GM12878 (cell line): ENCODE results near the gene EIF2B5. TPM values are rescaled to one million over a fixed set of nuclear protein-coding genes. Genes with fewer than 3 reads are reported as not detected.
A peak's percentile ranks its signal among the peaks of the same experiment; 100 is the strongest.

ENCODE experiments used
- ATF2 ChIP-seq: IDR thresholded peaks from 2 replicates; pipeline ENCODE4 v1.6.1; 2012; ENCODE audit warnings: low read length, inconsistent platforms
- BMI1 ChIP-seq: fragments of 450-650 bp; IDR thresholded peaks from 2 replicates; pipeline ENCODE4 v1.6.1; 2016; ENCODE audit warnings: mild to moderate bottlenecking, moderate library complexity, borderline replicate concordance
- CBX5 ChIP-seq: sonication (generic); IDR thresholded peaks from 2 replicates; pipeline ENCODE4 v1.6.1; 2016; ENCODE audit warnings: low read depth, moderate library complexity, mild to moderate bottlenecking, inconsistent platforms
- CREM ChIP-seq: IDR thresholded peaks from 2 replicates; pipeline ENCODE4 v1.6.1; 2014; ENCODE audit warnings: antibody characterized with exemption, low read depth
- EP300 ChIP-seq, 2 experiments: fragments of 150-350 bp in 1 of 2; IDR thresholded peaks; 2 replicates each; pipeline ENCODE4 v1.6.1; 2011 to 2012; ENCODE audit warnings: low read depth in 2 of 2, low read length in 2 of 2, borderline replicate concordance in 1 of 2, improper control_type of control experiment in 1 of 2, inconsistent platforms in 1 of 2; ENCODE audit not compliant: control insufficient read depth in 1 of 2
- ESRRA ChIP-seq: IDR thresholded peaks from 2 replicates; pipeline ENCODE4 v1.6.1; 2012; ENCODE audit warnings: mild to moderate bottlenecking, low read length, improper control_type of control experiment
- JUNB ChIP-seq: IDR thresholded peaks from 2 replicates; pipeline ENCODE4 v1.6.1; 2016; ENCODE audit warnings: antibody characterized with exemption, mild to moderate bottlenecking
- KAT2A ChIP-seq: conservative IDR thresholded peaks from 2 replicates; pipeline ENCODE4 v1.6.1; 2011; ENCODE audit warnings: low read depth, low read length; ENCODE audit not compliant: control insufficient read depth
- KDM1A ChIP-seq: fragments of 200-600 bp; sonication (generic); IDR thresholded peaks from 2 replicates; pipeline ENCODE4 v1.6.1; 2016; ENCODE audit warnings: borderline replicate concordance
- KLF5 ChIP-seq: fragments of 450-650 bp; IDR thresholded peaks from 2 replicates; pipeline ENCODE4 v1.6.1; 2014; ENCODE audit warnings: mild to moderate bottlenecking; ENCODE audit not compliant: partially characterized antibody
- MXI1 ChIP-seq: fragments of 150-350 bp; IDR thresholded peaks from 2 replicates; pipeline ENCODE4 v1.6.1; 2011; ENCODE audit warnings: low read depth, mild to moderate bottlenecking, inconsistent platforms, low read length, improper control_type of control experiment
- NFYA ChIP-seq: IDR thresholded peaks from 2 replicates; pipeline ENCODE4 v1.6.1; 2011; ENCODE audit warnings: low read depth, mild to moderate bottlenecking, low read length, improper control_type of control experiment, borderline replicate concordance
- PKNOX1 ChIP-seq: fragments of 450-650 bp; IDR thresholded peaks from 2 replicates; pipeline ENCODE4 v1.6.1; 2016; ENCODE audit warnings: mild to moderate bottlenecking
- PRDM15 ChIP-seq: fragments of 450-650 bp; formaldehyde crosslinking; IDR thresholded peaks from 2 replicates; pipeline ENCODE4 v1.4.0; 2020; ENCODE audit warnings: mild to moderate bottlenecking, moderate library complexity
- SIX5 ChIP-seq: IDR thresholded peaks from 2 replicates; pipeline ENCODE4 v1.6.1; 2011; ENCODE audit warnings: mild to moderate bottlenecking, low read depth, low read length, moderate library complexity; ENCODE audit not compliant: severe bottlenecking
- SRF ChIP-seq, 2 experiments: IDR thresholded peaks; 2 replicates each; pipeline ENCODE4 v1.6.1; 2011; ENCODE audit warnings: low read depth in 2 of 2, low read length in 2 of 2, mild to moderate bottlenecking in 1 of 2, moderate library complexity in 1 of 2
- STAT3 ChIP-seq: IDR thresholded peaks from 2 replicates; pipeline ENCODE4 v1.6.1; 2011; ENCODE audit warnings: low read depth, low read length, improper control_type of control experiment
- WRNIP1 ChIP-seq: IDR thresholded peaks from 2 replicates; pipeline ENCODE4 v1.6.1; 2011; ENCODE audit warnings: low read depth, low read length, improper control_type of control experiment, borderline replicate concordance
- ZBTB11 ChIP-seq: fragments of 450-650 bp; formaldehyde crosslinking; IDR thresholded peaks from 2 replicates; pipeline ENCODE4 v1.5.0; 2022; ENCODE audit warnings: mild to moderate bottlenecking, missing genetic modification characterization
- ZNF274 ChIP-seq: IDR thresholded peaks from one replicate; pipeline ENCODE4 v1.8.0; 2011; ENCODE audit not compliant: insufficient read length, insufficient read depth
- polyA plus RNA-seq, 11 experiments: library from polyadenylated mRNA; depleted of rRNA in 4 of 11; unstranded in 6 of 11; stranded (reverse) in 5 of 11; fragments of >200 nt; fragmentation: Nextera tagmentation in 4 of 11; fragmentation: Illumina TruSeq in 1 of 11; extraction: Ambion mirVana in 4 of 11; extraction: Trizol in 1 of 11; gene quantifications; 1 replicate in 1 of 11; 2 replicates in 10 of 11; pipeline versions ENCODE4 v1.2.1 to v1.2.3, GENCODE V29; 2011 to 2016; ENCODE audit warnings: inconsistent platforms in 2 of 11, missing spikeins in 2 of 11, low read depth in 1 of 11
- total RNA-seq, 4 experiments: library from RNA; depleted of rRNA in 3 of 4; stranded (reverse); fragments of >200 nt in 3 of 4; fragmentation: Illumina TruSeq in 1 of 4; extraction: Trizol in 1 of 4; gene quantifications; 2 replicates each; pipeline versions ENCODE4 v1.2.1 to v1.2.3, GENCODE V29; 2013 to 2021

EIF2B5 gene
- total and polyA plus RNA-seq, 10 of the 15 experiments (the other 5 are each of a cell fraction or from before 2014, with no cell fraction given), result 13.7 to 82.7 (median 52.2) TPM

- TF ChIP-seq PRDM15 (no peak), STAT3 (no peak), CREM (peak; percentile 53), KDM1A (no peak), KAT2A (no peak), BMI1 (no peak), ATF2 (no peak), JUNB (no peak), ZBTB11 (CRISPR knock-in tag) (peak; percentile 60; the same call in 1 of the 2 replicates), WRNIP1 (no peak), SIX5 (peak; percentile 69), ZNF274 (no peak), SRF (IDR thresholded peaks at IDR 0.05; ENCODE audit: low read depth in 2 of 2, low read length in 2 of 2) (0 out of 4 replicates have a peak, but pooled peaks of 1 of the 2 experiments have one; percentile 22), NFYA (no peak), KLF5 (no peak), PKNOX1 (no peak), ESRRA (no peak), MXI1 (peak; percentile 97), CBX5 (no peak), EP300 (IDR thresholded peaks at IDR 0.05; ENCODE audit: borderline replicate concordance in 1 of 2, control insufficient read depth in 1 of 2, low read depth in 2 of 2, low read length in 2 of 2) (no peak)
Measured at GRCh38 chr3:184133840-184134745, 1.1 kb upstream of the EIF2B5 start (continued).
